ENCODE data around the gene HTR6.
"Not testable (repeated sequence)": the region's sequence is repeated elsewhere in the genome, so short reads cannot be mapped to it uniquely, and the experiment has no call there.

The HTR6 gene

GRCh38 chr1:19621274-19621950, 43.3 kb upstream of the HTR6 start:
- no peak for TF ChIP-seq CTCF (IDR thresholded peaks at IDR 0.05; ENCODE audit: extremely low read depth, missing control alignments)

GRCh38 chr1:19622204-19622603, 42.5 kb upstream of the HTR6 start:
- TF ChIP-seq CTCF (IDR thresholded peaks at IDR 0.05; ENCODE audit: extremely low read depth, missing control alignments) = no peak
- DNase-seq (ENCODE audit: low spot score) = no peak

More at GRCh38 chr1:19621274-19621950, 43.3 kb upstream of the HTR6 start:
- DNase-seq (ENCODE audit: low spot score) = no peak

- no peak for DNase-seq (ENCODE audit: low spot score)
- TF ChIP-seq CTCF (IDR thresholded peaks at IDR 0.05; ENCODE audit: extremely low read depth, missing control alignments) = no peak
Measured at GRCh38 chr1:19623523-19623922, 41.2 kb upstream of the HTR6 start.

- no peak for DNase-seq (ENCODE audit: low spot score)
- no peak for TF ChIP-seq CTCF (IDR thresholded peaks at IDR 0.05; ENCODE audit: extremely low read depth, missing control alignments)
Measured at GRCh38 chr1:19625291-19625937, 39.3 kb upstream of the HTR6 start.

GRCh38 chr1:19628879-19629278, 35.8 kb upstream of the HTR6 start:
- no peak for DNase-seq (ENCODE audit: low spot score)
- no peak for TF ChIP-seq CTCF (IDR thresholded peaks at IDR 0.05; ENCODE audit: extremely low read depth, missing control alignments)

GRCh38 chr1:19629357-19629756, 35.3 kb upstream of the HTR6 start:
- no peak for TF ChIP-seq CTCF (IDR thresholded peaks at IDR 0.05; ENCODE audit: extremely low read depth, missing control alignments)
- DNase-seq (ENCODE audit: low spot score) = no peak

GRCh38 chr1:19630192-19630591, 34.5 kb upstream of the HTR6 start:
- DNase-seq (ENCODE audit: low spot score) = not testable (repeated sequence)
